Astrocyte (in vitro differentiated cells and primary cell): ENCODE data around the gene TRHDE.

Experiments used
- EZH2 ChIP-seq: IDR thresholded peaks from 2 replicates; pipeline ENCODE4 v1.6.1; 2012; ENCODE audit warnings: mild to moderate bottlenecking, low read length, inconsistent platforms; ENCODE audit not compliant: insufficient read depth
- TF ChIP-seq, protein P1 (sequence below): IDR thresholded peaks from 2 replicates; pipeline ENCODE4 v1.5.1; 2011; ENCODE audit warnings: low read depth, mild to moderate bottlenecking, inconsistent platforms, low read length, moderate library complexity; ENCODE audit not compliant: insufficient read depth

- no peak for TF ChIP-seq EZH2
- TF ChIP-seq, protein P1, sequence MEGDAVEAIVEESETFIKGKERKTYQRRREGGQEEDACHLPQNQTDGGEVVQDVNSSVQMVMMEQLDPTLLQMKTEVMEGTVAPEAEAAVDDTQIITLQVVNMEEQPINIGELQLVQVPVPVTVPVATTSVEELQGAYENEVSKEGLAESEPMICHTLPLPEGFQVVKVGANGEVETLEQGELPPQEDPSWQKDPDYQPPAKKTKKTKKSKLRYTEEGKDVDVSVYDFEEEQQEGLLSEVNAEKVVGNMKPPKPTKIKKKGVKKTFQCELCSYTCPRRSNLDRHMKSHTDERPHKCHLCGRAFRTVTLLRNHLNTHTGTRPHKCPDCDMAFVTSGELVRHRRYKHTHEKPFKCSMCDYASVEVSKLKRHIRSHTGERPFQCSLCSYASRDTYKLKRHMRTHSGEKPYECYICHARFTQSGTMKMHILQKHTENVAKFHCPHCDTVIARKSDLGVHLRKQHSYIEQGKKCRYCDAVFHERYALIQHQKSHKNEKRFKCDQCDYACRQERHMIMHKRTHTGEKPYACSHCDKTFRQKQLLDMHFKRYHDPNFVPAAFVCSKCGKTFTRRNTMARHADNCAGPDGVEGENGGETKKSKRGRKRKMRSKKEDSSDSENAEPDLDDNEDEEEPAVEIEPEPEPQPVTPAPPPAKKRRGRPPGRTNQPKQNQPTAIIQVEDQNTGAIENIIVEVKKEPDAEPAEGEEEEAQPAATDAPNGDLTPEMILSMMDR, result no peak
Measured at GRCh38 chr12:72464471-72464870, 192.3 kb downstream of the TRHDE start.
